AG04449 (cell line): Measurements from ENCODE around the gene UCP2.

Experiments
- CTCF ChIA-PET: fragments of 350-600 bp; formaldehyde crosslinking; extraction: SDS; loops from one replicate; lab custom pipeline; 2021; ENCODE audit warnings: antibody characterized with exemption; lab: Yijun Ruan, JAX
- POLR2A ChIA-PET: fragments of 400-600, 350-600 bp; formaldehyde crosslinking; extraction: SDS; loops from one replicate; lab custom pipeline; 2020; ENCODE audit warnings: antibody characterized with exemption, inconsistent platforms; lab: Yijun Ruan, JAX
- DNase-seq: peaks from one replicate; pipeline ENCODE4 v3.0.0-alpha.2; 2010; ENCODE audit warnings: low read depth, low spot score
- H3K4me3 ChIP-seq: 2 replicates; pipeline ENCODE4 v1.5.1; 2011; ENCODE audit warnings: low read depth, mild to moderate bottlenecking, control low read depth, low read length
- CTCF ChIP-seq: IDR thresholded peaks from one replicate; pipeline ENCODE4 v1.5.1; 2011; ENCODE audit warnings: mild to moderate bottlenecking, moderate library complexity, low read length, control low read depth, inconsistent platforms; ENCODE audit not compliant: insufficient read depth; ENCODE audit errors: missing control alignments

Gene UCP2

GRCh38 chr11:73969091-73969490 is 13.6 kb downstream of the UCP2 start:
- H3K4me3 ChIP-seq, result no peak overlapping the region
- TF ChIP-seq CTCF, result no peak
- DNase-seq, result no peak
- CTCF ChIA-PET, result interaction anchor here (9.1 kb wide), 1 partner anchor 8 kb away, joined by 105 read pairs; the partner anchor contains the start of gene UCP2
- POLR2A ChIA-PET, result no interaction called here

- no peak overlapping the region for H3K4me3 ChIP-seq
- ChIA-PET CTCF (interaction anchor here (9.1 kb wide), 1 partner anchor 9 kb away, joined by 105 read pairs; the partner anchor contains the start of gene UCP2), POLR2A (no interaction called here)
- TF ChIP-seq CTCF, result no peak
- no peak for DNase-seq
Measured at GRCh38 chr11:73968356-73968966, 14.2 kb downstream of the UCP2 start.

- ChIA-PET CTCF (interaction anchor here (1.1 to 9.1 kb wide), 3 partner anchors 11 to 37 kb away, joined by 3 to 105 read pairs (median 25); partner anchors contain the start of gene UCP2), POLR2A (no interaction called here)
- DNase-seq, result no peak
- TF ChIP-seq CTCF, result no peak
- no peak overlapping the region for H3K4me3 ChIP-seq
Measured at GRCh38 chr11:73965764-73966121, 16.9 kb downstream of the UCP2 start.

- POLR2A ChIA-PET, result no interaction called here
- CTCF ChIA-PET, result interaction anchor here (0.6 to 9.1 kb wide), 21 partner anchors 10 to 485 kb away, joined by 3 to 105 read pairs (median 6); partner anchors contain the start of genes C2CD3, PPME1 and UCP2
- no peak for DNase-seq
- H3K4me3 ChIP-seq, result peak overlapping the region; percentile 13
- no peak for TF ChIP-seq CTCF
Measured at GRCh38 chr11:73965076-73965763, 17.4 kb downstream of the UCP2 start.

- POLR2A ChIA-PET, result no interaction called here
- CTCF ChIA-PET, result interaction anchor here (0.6 to 9.1 kb wide), 61 partner anchors 9 to 540 kb away, joined by 3 to 105 read pairs (median 4); partner anchors contain the start of genes C2CD3, PGM2L1, PPME1 and UCP2
- no peak for DNase-seq
- no peak overlapping the region for H3K4me3 ChIP-seq
- no peak for TF ChIP-seq CTCF
Measured at GRCh38 chr11:73963861-73964260, 18.8 kb downstream of the UCP2 start.

- ChIA-PET CTCF (interaction anchor here (0.7 to 9.1 kb wide), 4 partner anchors 8 to 488 kb away, joined by 3 to 105 read pairs (median 8); partner anchors contain the start of gene UCP2), POLR2A (no interaction called here)
- H3K4me3 ChIP-seq, result no peak overlapping the region
- TF ChIP-seq CTCF, result no peak
- no peak for DNase-seq
Measured at GRCh38 chr11:73962101-73962705, 20.4 kb downstream of the UCP2 start.
